GM21737 (cell line): ENCODE results near the gene SMARCA2.
"Not testable (repeated sequence)": the region's sequence is repeated elsewhere in the genome, so short reads cannot be mapped to it uniquely, and the experiment has no call there.

Source experiments
- ATAC-seq: cut with Tn5 transposase; IDR thresholded peaks from one replicate; pipeline ENCODE4 v1.9.1; 2021; ENCODE audit warnings: mild to moderate bottlenecking, moderate library complexity; ENCODE audit not compliant: unreplicated experiment

The SMARCA2 gene

GRCh38 chr9:2134391-2134790 lies 119.2 kb downstream of the SMARCA2 start:
- no peak for ATAC-seq

- ATAC-seq = no peak
Measured at GRCh38 chr9:2138646-2139045, 123.5 kb downstream of the SMARCA2 start.

GRCh38 chr9:2140600-2141223 lies 125.6 kb downstream of the SMARCA2 start:
- no peak for ATAC-seq

GRCh38 chr9:2142212-2142611 lies 127.1 kb downstream of the SMARCA2 start:
- no peak for ATAC-seq

GRCh38 chr9:2144619-2145018 lies 129.5 kb downstream of the SMARCA2 start:
- ATAC-seq = no peak

- ATAC-seq = no peak
Measured at GRCh38 chr9:2145746-2146145, 130.6 kb downstream of the SMARCA2 start.

- ATAC-seq = not testable (repeated sequence)
Measured at GRCh38 chr9:2146700-2147099, 131.6 kb downstream of the SMARCA2 start.

- no peak for ATAC-seq
Measured at GRCh38 chr9:2150338-2150737, 135.2 kb downstream of the SMARCA2 start.

- ATAC-seq = no peak
Measured at GRCh38 chr9:2151171-2151570, 136.0 kb downstream of the SMARCA2 start.

- no peak for ATAC-seq
Measured at GRCh38 chr9:2152966-2153629, 138.0 kb downstream of the SMARCA2 start.

GRCh38 chr9:2153630-2154217 lies 138.6 kb downstream of the SMARCA2 start:
- no peak for ATAC-seq

- no peak for ATAC-seq
Measured at GRCh38 chr9:2154731-2155130, 139.6 kb downstream of the SMARCA2 start.

GRCh38 chr9:2155966-2156365 lies 140.8 kb downstream of the SMARCA2 start:
- ATAC-seq = no peak

GRCh38 chr9:2157277-2158110 lies 142.3 kb downstream of the SMARCA2 start:
- no peak for ATAC-seq

GRCh38 chr9:2158111-2158610 lies 143.0 kb downstream of the SMARCA2 start:
- peak; percentile 60 for ATAC-seq

GRCh38 chr9:2158766-2159430 lies 143.8 kb downstream of the SMARCA2 start:
- no peak for ATAC-seq

- no peak for ATAC-seq
Measured at GRCh38 chr9:2159521-2160454, 144.6 kb downstream of the SMARCA2 start.

GRCh38 chr9:2161661-2162060 lies 146.5 kb downstream of the SMARCA2 start:
- no peak for ATAC-seq

- ATAC-seq = no peak
Measured at GRCh38 chr9:2163231-2163885, 148.2 kb downstream of the SMARCA2 start.
